GM12878 (cell line): ENCODE measurements around the gene CRYGN. TPM values are rescaled to one million over a fixed set of nuclear protein-coding genes. Genes with fewer than 3 reads are reported as not detected.

Experiments used
- ATAC-seq: fragments of 200-7000 bp; cut with Tn5 transposase; 3 replicates; pipeline ENCODE4 v1.9.1; 2020; ENCODE audit warnings: mild to moderate bottlenecking, moderate library complexity
- BruUV-seq: library from RNA; stranded (reverse); fragments of 400-500 nt; replicated peaks from 2 replicates; lab custom pipeline; 2021; lab: Mats Ljungman, UMichigan
- CTCF ChIA-PET: fragments of 300-600 bp; sonication (Branson Sonifier 250); formaldehyde crosslinking; extraction: SDS; loops from one replicate; lab custom pipeline; 2021; ENCODE audit warnings: inconsistent platforms; lab: Yijun Ruan, JAX
- POLR2A ChIA-PET: fragments of 350-600 bp; formaldehyde crosslinking; extraction: SDS; loops from one replicate; lab custom pipeline; 2021; ENCODE audit warnings: inconsistent platforms; lab: Charles Lee
- RAD21 ChIA-PET: fragments of 300-600 bp; sonication (Branson Sonifier 250); formaldehyde crosslinking; loops from one replicate; lab custom pipeline; 2023; ENCODE audit warnings: antibody characterized with exemption; ENCODE audit not compliant: unreplicated experiment; lab: Charles Lee
- SMC1A ChIA-PET: fragments of 300-600 bp; sonication (Branson Sonifier 250); formaldehyde crosslinking; loops from one replicate; lab custom pipeline; 2023; ENCODE audit not compliant: unreplicated experiment, uncharacterized antibody; lab: Charles Lee
- DNase-seq: peaks from one replicate; pipeline ENCODE4 v3.0.0-alpha.2; 2011; ENCODE audit warnings: low read depth, low spot score
- FAIRE-seq: peaks from 3 replicates; lab custom pipeline; 2011; peaks lifted over from hg19 to GRCh38; lab: Jason Lieb, UNC
- H2AFZ ChIP-seq: 2 replicates; pipeline ENCODE4 v1.6.0; 2011; ENCODE audit warnings: low read depth, low read length, control low read depth; ENCODE audit not compliant: control insufficient read depth
- H3K27ac ChIP-seq: 2 replicates; pipeline ENCODE4 v1.5.1; 2011; ENCODE audit warnings: control low read depth; ENCODE audit not compliant: control insufficient read depth, insufficient read depth
- H3K27me3 ChIP-seq, 2 experiments: replicated peaks in 1 of 2; 2 replicates each; pipeline versions ENCODE4 v1.6.0 to v1.6.1; 2011; ENCODE audit warnings: low read length in 1 of 2; ENCODE audit not compliant: control insufficient read depth in 2 of 2, insufficient read depth in 2 of 2
- H3K36me3 ChIP-seq, 2 experiments: 2 replicates each; pipeline ENCODE4 v1.5.1; 2011; ENCODE audit warnings: low read length in 1 of 2; ENCODE audit not compliant: control insufficient read depth in 2 of 2, insufficient read depth in 2 of 2
- H3K4me1 ChIP-seq: 2 replicates; pipeline ENCODE4 v1.6.1; 2011; ENCODE audit warnings: mild to moderate bottlenecking, low read length, moderate library complexity, mixed read lengths; ENCODE audit not compliant: control insufficient read depth, insufficient read depth
- H3K4me2 ChIP-seq: 2 replicates; pipeline ENCODE4 v1.6.0; 2011; ENCODE audit warnings: control low read depth; ENCODE audit not compliant: control insufficient read depth, insufficient read depth
- H3K4me3 ChIP-seq: fragments of 200-600 bp; sonication (generic); 2 replicates; pipeline ENCODE4 v1.5.1; 2016
- H3K79me2 ChIP-seq: 2 replicates; pipeline ENCODE4 v1.6.0; 2011; ENCODE audit warnings: low read length; ENCODE audit not compliant: control insufficient read depth, insufficient read depth
- H3K9ac ChIP-seq: 2 replicates; pipeline ENCODE4 v1.8.0; 2011; ENCODE audit warnings: low read length, control low read depth, mixed read lengths; ENCODE audit not compliant: control insufficient read depth, insufficient read depth
- H3K9me3 ChIP-seq: replicated peaks from 3 replicates; pipeline ENCODE4 v1.5.1; 2011; ENCODE audit warnings: mild to moderate bottlenecking, low read length; ENCODE audit not compliant: control insufficient read depth, insufficient read depth
- H4K20me1 ChIP-seq: 2 replicates; pipeline ENCODE4 v1.6.0; 2011; ENCODE audit not compliant: control insufficient read depth, insufficient read depth
- BACH1 ChIP-seq: fragments of 450-650 bp; IDR thresholded peaks from 2 replicates; pipeline ENCODE4 v1.6.1; 2017; ENCODE audit warnings: mild to moderate bottlenecking, borderline replicate concordance
- CBFB ChIP-seq: IDR thresholded peaks from 2 replicates; pipeline ENCODE4 v1.6.1; 2016; ENCODE audit warnings: antibody characterized with exemption, low read depth
- DPF2 ChIP-seq: fragments of 450-650 bp; IDR thresholded peaks from 2 replicates; pipeline ENCODE4 v1.6.1; 2017; ENCODE audit warnings: mild to moderate bottlenecking
- GATAD2B ChIP-seq: fragments of 450-650 bp; conservative IDR thresholded peaks from 2 replicates; pipeline ENCODE4 v1.6.1; 2017; ENCODE audit warnings: low read depth, mild to moderate bottlenecking, moderate library complexity
- IKZF1 ChIP-seq: fragments of 450-650 bp; conservative IDR thresholded peaks from 2 replicates; pipeline ENCODE4 v1.6.1; 2017; ENCODE audit warnings: antibody characterized with exemption, mild to moderate bottlenecking
- NFXL1 ChIP-seq: fragments of 450-650 bp; IDR thresholded peaks from 2 replicates; pipeline ENCODE4 v1.6.1; 2017; ENCODE audit warnings: antibody characterized with exemption, mild to moderate bottlenecking, borderline replicate concordance
- NR2C2 ChIP-seq: IDR thresholded peaks from 2 replicates; pipeline ENCODE4 v1.6.1; 2011; ENCODE audit warnings: borderline replicate concordance, low read depth; ENCODE audit not compliant: control insufficient read depth, insufficient read length
- RBBP5 ChIP-seq: fragments of 200-600 bp; sonication (generic); conservative IDR thresholded peaks from 2 replicates; pipeline ENCODE4 v1.6.1; 2016
- RFX5 ChIP-seq: IDR thresholded peaks from 2 replicates; pipeline ENCODE4 v1.6.1; 2011; ENCODE audit warnings: low read depth, low read length, improper control_type of control experiment
- SP1 ChIP-seq: IDR thresholded peaks from one replicate; pipeline ENCODE4 v1.6.1; 2011; ENCODE audit warnings: low read depth, low read length
- SREBF2 ChIP-seq: IDR thresholded peaks from 2 replicates; pipeline ENCODE4 v1.6.1; 2012; ENCODE audit warnings: mild to moderate bottlenecking, low read length
- STAT3 ChIP-seq: IDR thresholded peaks from 2 replicates; pipeline ENCODE4 v1.6.1; 2011; ENCODE audit warnings: low read depth, low read length, improper control_type of control experiment
- TARDBP ChIP-seq: IDR thresholded peaks from 2 replicates; pipeline ENCODE4 v1.6.1; 2016; ENCODE audit warnings: borderline replicate concordance
- TCF7 ChIP-seq: IDR thresholded peaks from 2 replicates; pipeline ENCODE4 v1.6.1; 2014; ENCODE audit warnings: antibody characterized with exemption, borderline replicate concordance
- ZNF217 ChIP-seq: fragments of 450-650 bp; IDR thresholded peaks from 2 replicates; pipeline ENCODE4 v1.6.1; 2017; ENCODE audit warnings: antibody characterized with exemption, mild to moderate bottlenecking
- WGBS: methylation state at CpG from one replicate; pipeline ENCODE4 v1.1.6; 2016; ENCODE audit warnings: low lambda C conversion rate; ENCODE audit not compliant: insufficient replicate concordance, insufficient coverage; ENCODE audit errors: missing lambda C conversion rate; 5-methylcytosine and 5-hydroxymethylcytosine counted together
- in situ Hi-C: fragments of 300-500 bp; cut with MboI; formaldehyde crosslinking; loops from 9 replicates; pipeline ENCODE4 v1.14.3; 2018; ENCODE audit warnings: mixed read lengths
- intact Hi-C: fragments of 100-400 bp; cut with micrococcal nuclease; formaldehyde crosslinking; loops from one replicate; pipeline ENCODE4 v1.14.2; 2022; ENCODE audit not compliant: unreplicated experiment
- polyA plus RNA-seq, 11 experiments: library from polyadenylated mRNA; depleted of rRNA in 4 of 11; unstranded in 6 of 11; stranded (reverse) in 5 of 11; fragments of >200 nt; fragmentation: Nextera tagmentation in 4 of 11; fragmentation: Illumina TruSeq in 1 of 11; extraction: Ambion mirVana in 4 of 11; extraction: Trizol in 1 of 11; gene quantifications; 1 replicate in 1 of 11; 2 replicates in 10 of 11; pipeline versions ENCODE4 v1.2.1 to v1.2.3, GENCODE V29; 2011 to 2016; ENCODE audit warnings: inconsistent platforms in 2 of 11, missing spikeins in 2 of 11, low read depth in 1 of 11
- total RNA-seq, 4 experiments: library from RNA; depleted of rRNA in 3 of 4; stranded (reverse); fragments of >200 nt in 3 of 4; fragmentation: Illumina TruSeq in 1 of 4; extraction: Trizol in 1 of 4; gene quantifications; 2 replicates each; pipeline versions ENCODE4 v1.2.1 to v1.2.3, GENCODE V29; 2013 to 2021
- TF ChIP-seq, protein P1 (sequence below): fragments of 150-350 bp; IDR thresholded peaks from 2 replicates; pipeline ENCODE4 v1.6.1; 2016; ENCODE audit warnings: low read depth, low read length
- TF ChIP-seq, protein P2 (sequence below): IDR thresholded peaks from 2 replicates; pipeline ENCODE4 v1.6.1; 2012; ENCODE audit warnings: mild to moderate bottlenecking, low read depth, low read length

The CRYGN gene
- total and polyA plus RNA-seq, 10 of the 15 experiments (the other 5 are each of a cell fraction or from before 2014, with no cell fraction given) = not detected

DNA sequence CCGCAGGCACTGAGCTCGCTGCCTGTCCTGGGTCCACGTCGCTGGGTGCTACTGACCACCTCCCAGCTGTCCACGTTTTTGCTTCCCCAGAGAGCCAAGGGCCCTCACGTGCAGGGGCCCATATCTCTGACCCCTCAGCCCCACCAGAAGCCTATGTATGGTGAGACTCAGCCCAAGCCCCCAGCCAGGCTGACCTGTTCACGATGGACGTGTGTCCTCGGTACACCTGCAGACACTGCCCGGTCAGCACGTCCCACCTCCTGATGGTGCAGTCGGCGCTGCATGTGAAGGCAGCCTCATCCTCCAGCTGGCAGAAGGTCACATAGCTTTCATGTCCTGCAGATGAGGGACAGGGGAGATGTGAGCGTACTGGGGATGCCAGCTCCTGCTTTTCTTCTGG, 40.0 kb downstream of the CRYGN start (continued):
- TF ChIP-seq NR2C2 = no peak

DNA sequence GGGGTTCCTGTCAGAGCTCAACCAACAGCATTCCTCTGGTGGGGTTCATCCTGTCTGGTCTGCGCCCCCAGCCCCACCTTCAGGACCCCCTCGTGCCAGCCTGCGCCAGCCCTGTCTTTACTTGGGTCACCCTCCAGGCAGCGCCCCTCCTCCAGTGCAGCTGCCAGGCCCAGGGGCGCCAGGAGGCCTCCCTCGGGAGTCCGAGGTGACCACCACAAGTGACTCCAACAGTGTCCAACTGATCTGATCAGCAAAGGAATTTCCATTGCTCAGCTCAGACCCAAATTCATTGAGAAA, 40.7 kb downstream of the CRYGN start:
- intact Hi-C loops (no loop called here), in situ Hi-C loops (no loop called here)
- Histone ChIP-seq H2AFZ (no peak overlapping the region), H3K4me2 (no peak overlapping the region), H3K4me3 (no peak overlapping the region), H3K27me3 (no peaks in the 10 kb centered on the region), H4K20me1 (no peaks in the 10 kb centered on the region), H3K4me1 (peaks cover 13% of the 10 kb centered on the region), H3K27ac (no peak overlapping the region), H3K9ac (no peak overlapping the region), H3K36me3 (no peaks in the 10 kb centered on the region), H3K9me3 (no peaks in the 10 kb centered on the region; the same call in 2 of the 3 replicates), H3K79me2 (no peaks in the 10 kb centered on the region)
- ChIA-PET RAD21 (no interaction called here), CTCF (interaction anchor here (1.5 to 1.7 kb wide), 2 partner anchors 234 to 358 kb away, joined by 3 to 4 read pairs; no protein-coding TSS in a partner anchor), SMC1A (no interaction called here), POLR2A (no interaction called here)
- 55% methylated on average over 7 of the region's 7 CpGs for WGBS
- ATAC-seq (no peak), DNase-seq (no peak), FAIRE-seq (no peak)
- BruUV-seq = no TSS peak
- TF ChIP-seq NFXL1 (no peak), RBBP5 (no peak), CBFB (no peak), RFX5 (no peak), STAT3 (no peak), IKZF1 (no peak), BACH1 (no peak), SREBF2 (no peak), GATAD2B (no peak), TARDBP (no peak), NR2C2 (no peak), DPF2 (no peak), SP1 (no peak), TCF7 (no peak), ZNF217 (no peak)
- TF ChIP-seq, protein P1, sequence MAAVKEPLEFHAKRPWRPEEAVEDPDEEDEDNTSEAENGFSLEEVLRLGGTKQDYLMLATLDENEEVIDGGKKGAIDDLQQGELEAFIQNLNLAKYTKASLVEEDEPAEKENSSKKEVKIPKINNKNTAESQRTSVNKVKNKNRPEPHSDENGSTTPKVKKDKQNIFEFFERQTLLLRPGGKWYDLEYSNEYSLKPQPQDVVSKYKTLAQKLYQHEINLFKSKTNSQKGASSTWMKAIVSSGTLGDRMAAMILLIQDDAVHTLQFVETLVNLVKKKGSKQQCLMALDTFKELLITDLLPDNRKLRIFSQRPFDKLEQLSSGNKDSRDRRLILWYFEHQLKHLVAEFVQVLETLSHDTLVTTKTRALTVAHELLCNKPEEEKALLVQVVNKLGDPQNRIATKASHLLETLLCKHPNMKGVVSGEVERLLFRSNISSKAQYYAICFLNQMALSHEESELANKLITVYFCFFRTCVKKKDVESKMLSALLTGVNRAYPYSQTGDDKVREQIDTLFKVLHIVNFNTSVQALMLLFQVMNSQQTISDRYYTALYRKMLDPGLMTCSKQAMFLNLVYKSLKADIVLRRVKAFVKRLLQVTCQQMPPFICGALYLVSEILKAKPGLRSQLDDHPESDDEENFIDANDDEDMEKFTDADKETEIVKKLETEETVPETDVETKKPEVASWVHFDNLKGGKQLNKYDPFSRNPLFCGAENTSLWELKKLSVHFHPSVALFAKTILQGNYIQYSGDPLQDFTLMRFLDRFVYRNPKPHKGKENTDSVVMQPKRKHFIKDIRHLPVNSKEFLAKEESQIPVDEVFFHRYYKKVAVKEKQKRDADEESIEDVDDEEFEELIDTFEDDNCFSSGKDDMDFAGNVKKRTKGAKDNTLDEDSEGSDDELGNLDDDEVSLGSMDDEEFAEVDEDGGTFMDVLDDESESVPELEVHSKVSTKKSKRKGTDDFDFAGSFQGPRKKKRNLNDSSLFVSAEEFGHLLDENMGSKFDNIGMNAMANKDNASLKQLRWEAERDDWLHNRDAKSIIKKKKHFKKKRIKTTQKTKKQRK = no peak
- TF ChIP-seq, protein P2, sequence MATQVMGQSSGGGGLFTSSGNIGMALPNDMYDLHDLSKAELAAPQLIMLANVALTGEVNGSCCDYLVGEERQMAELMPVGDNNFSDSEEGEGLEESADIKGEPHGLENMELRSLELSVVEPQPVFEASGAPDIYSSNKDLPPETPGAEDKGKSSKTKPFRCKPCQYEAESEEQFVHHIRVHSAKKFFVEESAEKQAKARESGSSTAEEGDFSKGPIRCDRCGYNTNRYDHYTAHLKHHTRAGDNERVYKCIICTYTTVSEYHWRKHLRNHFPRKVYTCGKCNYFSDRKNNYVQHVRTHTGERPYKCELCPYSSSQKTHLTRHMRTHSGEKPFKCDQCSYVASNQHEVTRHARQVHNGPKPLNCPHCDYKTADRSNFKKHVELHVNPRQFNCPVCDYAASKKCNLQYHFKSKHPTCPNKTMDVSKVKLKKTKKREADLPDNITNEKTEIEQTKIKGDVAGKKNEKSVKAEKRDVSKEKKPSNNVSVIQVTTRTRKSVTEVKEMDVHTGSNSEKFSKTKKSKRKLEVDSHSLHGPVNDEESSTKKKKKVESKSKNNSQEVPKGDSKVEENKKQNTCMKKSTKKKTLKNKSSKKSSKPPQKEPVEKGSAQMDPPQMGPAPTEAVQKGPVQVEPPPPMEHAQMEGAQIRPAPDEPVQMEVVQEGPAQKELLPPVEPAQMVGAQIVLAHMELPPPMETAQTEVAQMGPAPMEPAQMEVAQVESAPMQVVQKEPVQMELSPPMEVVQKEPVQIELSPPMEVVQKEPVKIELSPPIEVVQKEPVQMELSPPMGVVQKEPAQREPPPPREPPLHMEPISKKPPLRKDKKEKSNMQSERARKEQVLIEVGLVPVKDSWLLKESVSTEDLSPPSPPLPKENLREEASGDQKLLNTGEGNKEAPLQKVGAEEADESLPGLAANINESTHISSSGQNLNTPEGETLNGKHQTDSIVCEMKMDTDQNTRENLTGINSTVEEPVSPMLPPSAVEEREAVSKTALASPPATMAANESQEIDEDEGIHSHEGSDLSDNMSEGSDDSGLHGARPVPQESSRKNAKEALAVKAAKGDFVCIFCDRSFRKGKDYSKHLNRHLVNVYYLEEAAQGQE = no peak
